PC-9 (cell line): ENCODE results near the gene HOXC12.

ENCODE experiments used
- EZH2 ChIP-seq: fragments of 200-600 bp; sonication (generic); IDR thresholded peaks from 2 replicates; pipeline ENCODE4 v1.8.0; 2017; ENCODE audit warnings: antibody characterized with exemption, low read depth
- TF ChIP-seq, protein P1 (sequence below): fragments of 200-600 bp; sonication (generic); conservative IDR thresholded peaks from 2 replicates; pipeline ENCODE4 v1.6.1; 2017; ENCODE audit warnings: mixed run types, antibody characterized with exemption, mild to moderate bottlenecking, moderate library complexity

DNA sequence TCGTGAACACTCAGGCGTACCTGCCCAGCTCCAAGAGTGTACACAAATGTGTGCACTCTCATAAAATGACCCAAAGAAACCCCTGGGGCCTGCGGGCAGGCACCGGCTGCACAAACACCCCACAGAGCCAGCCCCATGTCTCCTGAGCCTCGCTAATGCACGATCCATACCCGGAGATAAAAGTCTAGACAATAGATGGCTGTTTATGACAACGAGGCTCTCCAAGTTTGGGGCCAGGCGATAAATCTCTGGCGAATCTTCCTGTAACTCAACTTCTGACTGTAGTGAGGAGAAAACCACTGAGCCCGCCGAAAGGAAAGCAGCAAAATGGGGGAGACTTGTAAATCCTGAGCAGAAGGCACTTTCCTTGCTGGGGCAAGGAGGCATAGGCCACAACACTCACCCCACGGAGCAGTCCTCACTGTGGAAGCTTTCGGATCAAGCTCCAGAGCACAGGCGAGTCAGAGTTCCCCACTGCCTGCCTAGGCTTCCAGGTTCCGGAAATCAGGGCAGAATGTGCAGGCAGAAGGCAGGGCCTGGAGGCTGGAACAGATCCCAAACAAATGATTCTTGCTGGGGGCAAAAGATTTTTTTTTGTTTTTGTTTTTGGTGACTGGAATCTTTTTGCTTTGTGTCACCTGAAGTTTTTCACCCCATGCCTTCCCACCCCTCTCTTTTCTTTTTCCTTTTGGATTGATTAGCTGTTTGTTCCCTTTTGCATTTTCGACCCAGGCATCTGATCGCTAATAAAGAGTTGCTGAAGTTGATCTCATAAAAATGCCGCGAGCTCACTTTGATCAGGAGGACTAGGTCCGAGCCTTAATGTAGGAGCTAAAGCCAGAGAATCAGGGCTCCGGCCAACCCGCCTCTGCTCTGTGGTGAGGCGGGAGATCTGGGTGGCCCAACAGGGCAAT, 13.8 kb downstream of the HOXC12 start:
- TF ChIP-seq, protein P1, sequence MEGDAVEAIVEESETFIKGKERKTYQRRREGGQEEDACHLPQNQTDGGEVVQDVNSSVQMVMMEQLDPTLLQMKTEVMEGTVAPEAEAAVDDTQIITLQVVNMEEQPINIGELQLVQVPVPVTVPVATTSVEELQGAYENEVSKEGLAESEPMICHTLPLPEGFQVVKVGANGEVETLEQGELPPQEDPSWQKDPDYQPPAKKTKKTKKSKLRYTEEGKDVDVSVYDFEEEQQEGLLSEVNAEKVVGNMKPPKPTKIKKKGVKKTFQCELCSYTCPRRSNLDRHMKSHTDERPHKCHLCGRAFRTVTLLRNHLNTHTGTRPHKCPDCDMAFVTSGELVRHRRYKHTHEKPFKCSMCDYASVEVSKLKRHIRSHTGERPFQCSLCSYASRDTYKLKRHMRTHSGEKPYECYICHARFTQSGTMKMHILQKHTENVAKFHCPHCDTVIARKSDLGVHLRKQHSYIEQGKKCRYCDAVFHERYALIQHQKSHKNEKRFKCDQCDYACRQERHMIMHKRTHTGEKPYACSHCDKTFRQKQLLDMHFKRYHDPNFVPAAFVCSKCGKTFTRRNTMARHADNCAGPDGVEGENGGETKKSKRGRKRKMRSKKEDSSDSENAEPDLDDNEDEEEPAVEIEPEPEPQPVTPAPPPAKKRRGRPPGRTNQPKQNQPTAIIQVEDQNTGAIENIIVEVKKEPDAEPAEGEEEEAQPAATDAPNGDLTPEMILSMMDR: no peak
- no peak for TF ChIP-seq EZH2
